ENCODE data around the gene TRPC4. TPM values are rescaled to one million over a fixed set of nuclear protein-coding genes. Genes with fewer than 3 reads are reported as not detected.
"Not testable (repeated sequence)": the region's sequence is repeated elsewhere in the genome, so short reads cannot be mapped to it uniquely, and the experiment has no call there.

The TRPC4 gene
- total RNA-seq, 1 donor, result 1.2 TPM

DNA sequence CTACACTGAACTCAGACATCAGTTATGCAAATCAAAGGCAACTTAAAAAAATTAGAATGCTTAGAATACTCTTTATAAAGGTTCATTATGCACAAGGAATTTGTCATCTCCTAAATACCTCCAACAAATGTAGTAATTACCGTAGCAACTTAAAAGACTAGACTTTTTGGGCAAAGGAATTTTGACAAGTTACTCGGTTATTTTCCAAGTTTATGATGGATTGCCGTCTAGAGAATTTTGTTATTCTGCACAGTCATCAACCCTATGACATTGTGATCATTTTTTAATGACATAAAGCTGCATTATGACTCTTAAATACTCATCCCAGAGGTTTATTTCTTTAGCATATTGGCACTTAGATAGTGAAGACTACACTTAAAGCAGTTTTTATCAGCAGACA lies 71.9 kb downstream of the TRPC4 start:
- no peak overlapping the region for H3K4me3 ChIP-seq (ENCODE audit: low read depth, low read length)
- TF ChIP-seq, protein P1, sequence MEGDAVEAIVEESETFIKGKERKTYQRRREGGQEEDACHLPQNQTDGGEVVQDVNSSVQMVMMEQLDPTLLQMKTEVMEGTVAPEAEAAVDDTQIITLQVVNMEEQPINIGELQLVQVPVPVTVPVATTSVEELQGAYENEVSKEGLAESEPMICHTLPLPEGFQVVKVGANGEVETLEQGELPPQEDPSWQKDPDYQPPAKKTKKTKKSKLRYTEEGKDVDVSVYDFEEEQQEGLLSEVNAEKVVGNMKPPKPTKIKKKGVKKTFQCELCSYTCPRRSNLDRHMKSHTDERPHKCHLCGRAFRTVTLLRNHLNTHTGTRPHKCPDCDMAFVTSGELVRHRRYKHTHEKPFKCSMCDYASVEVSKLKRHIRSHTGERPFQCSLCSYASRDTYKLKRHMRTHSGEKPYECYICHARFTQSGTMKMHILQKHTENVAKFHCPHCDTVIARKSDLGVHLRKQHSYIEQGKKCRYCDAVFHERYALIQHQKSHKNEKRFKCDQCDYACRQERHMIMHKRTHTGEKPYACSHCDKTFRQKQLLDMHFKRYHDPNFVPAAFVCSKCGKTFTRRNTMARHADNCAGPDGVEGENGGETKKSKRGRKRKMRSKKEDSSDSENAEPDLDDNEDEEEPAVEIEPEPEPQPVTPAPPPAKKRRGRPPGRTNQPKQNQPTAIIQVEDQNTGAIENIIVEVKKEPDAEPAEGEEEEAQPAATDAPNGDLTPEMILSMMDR (IDR thresholded peaks at IDR 0.05; ENCODE audit: insufficient read depth, low read length), result no peak
- DNase-seq (ENCODE audit: low read depth), result peak; percentile 21

- not testable (repeated sequence) for H3K4me3 ChIP-seq (ENCODE audit: low read depth, low read length); DNase-seq (ENCODE audit: low read depth)
Observed at GRCh38 chr13:37796795-37797194, 72.8 kb downstream of the TRPC4 start.

GRCh38 chr13:37795326-37795725 lies 74.2 kb downstream of the TRPC4 start:
- TF ChIP-seq, protein P1 (IDR thresholded peaks at IDR 0.05; ENCODE audit: insufficient read depth, low read length), result no peak
- H3K4me3 ChIP-seq (ENCODE audit: low read depth, low read length), result no peak overlapping the region
- DNase-seq (ENCODE audit: low read depth), result no peak

DNA sequence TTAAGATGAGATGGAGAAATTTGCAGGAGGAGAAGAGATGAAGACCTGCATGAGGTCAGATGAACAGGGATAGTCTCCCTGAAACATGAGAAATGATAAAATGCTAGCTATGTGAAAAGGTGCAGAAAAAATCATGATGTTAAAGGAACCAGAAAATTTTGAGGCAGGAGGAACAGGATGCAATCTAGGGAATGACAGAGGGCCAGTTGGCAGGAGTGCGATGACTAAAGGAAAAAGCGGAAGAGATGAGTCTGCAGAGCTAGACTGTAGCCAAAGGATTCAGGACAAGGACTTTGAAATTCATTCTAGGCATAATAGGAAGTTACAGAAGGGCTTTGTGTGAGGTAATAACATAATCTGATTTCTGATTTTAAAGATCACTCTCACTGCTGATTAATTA lies 77.9 kb downstream of the TRPC4 start:
- H3K4me3 ChIP-seq (ENCODE audit: low read depth, low read length), result no peak overlapping the region
- DNase-seq (ENCODE audit: low read depth), result peak; percentile 26
- TF ChIP-seq, protein P1 (IDR thresholded peaks at IDR 0.05; ENCODE audit: insufficient read depth, low read length), result no peak

DNA sequence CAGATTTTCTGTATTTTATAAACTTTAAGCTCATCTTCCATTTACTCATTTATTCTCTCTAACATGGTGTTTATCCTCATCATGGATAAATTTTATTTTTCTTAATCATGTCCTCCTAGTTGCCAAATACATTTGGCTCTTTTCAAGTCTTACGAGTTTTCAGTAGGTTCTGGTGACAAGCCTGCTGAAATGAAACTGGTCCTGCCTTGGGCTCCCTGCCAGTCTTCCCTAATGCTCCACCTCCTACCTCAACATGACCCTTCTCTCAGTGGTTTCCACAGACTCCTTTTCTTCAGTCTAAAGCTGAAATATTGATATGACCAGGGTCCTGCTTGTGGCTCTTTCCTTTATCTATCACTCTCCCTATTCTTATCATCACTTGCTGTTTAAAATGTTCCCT lies 81.2 kb downstream of the TRPC4 start:
- TF ChIP-seq, protein P1 (IDR thresholded peaks at IDR 0.05; ENCODE audit: insufficient read depth, low read length), result no peak
- no peak for DNase-seq (ENCODE audit: low read depth)
- no peak overlapping the region for H3K4me3 ChIP-seq (ENCODE audit: low read depth, low read length)

DNA sequence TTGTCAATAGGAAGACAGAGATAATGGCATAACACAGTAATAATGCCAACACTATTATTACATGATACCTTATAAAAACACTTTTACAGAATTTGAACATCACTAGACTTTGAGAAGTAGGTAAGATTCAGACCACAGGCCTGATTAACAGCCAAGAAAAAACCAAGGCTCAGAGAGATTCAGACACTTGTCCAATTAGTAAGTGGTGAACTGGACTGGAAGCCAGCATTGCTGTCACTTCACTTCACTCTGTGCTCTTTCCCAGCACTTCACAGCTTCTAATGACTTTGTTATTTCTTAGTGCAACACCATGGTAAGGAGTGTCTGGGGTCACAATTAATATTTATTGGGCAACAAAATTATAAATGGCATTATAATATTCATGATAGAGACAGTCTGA lies 91.9 kb downstream of the TRPC4 start:
- no peak overlapping the region for H3K4me3 ChIP-seq (ENCODE audit: low read depth, low read length)
- no peak for DNase-seq (ENCODE audit: low read depth)
- TF ChIP-seq, protein P1 (IDR thresholded peaks at IDR 0.05; ENCODE audit: insufficient read depth, low read length), result no peak

DNA sequence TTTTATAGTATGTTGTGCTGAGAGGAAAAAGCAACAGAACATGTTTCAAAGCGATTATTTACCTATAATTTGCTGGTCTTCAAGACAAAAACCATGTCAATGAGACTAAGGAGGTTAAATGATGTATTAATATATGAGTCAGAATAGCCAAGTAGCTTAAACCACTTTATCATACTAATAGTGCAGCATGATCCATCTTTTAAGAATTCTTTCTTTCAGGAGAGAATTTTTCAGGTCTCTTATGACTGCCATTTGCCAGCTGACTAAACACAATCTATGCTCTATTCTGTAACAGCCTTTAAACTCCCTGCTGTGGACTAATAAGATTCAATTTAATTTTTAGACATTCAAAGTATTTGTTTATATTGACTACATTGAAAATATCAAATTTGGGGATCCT lies 93.7 kb downstream of the TRPC4 start:
- peak; percentile 16 for DNase-seq (ENCODE audit: low read depth)
- H3K4me3 ChIP-seq (ENCODE audit: low read depth, low read length), result no peak overlapping the region
- TF ChIP-seq, protein P1 (IDR thresholded peaks at IDR 0.05; ENCODE audit: insufficient read depth, low read length), result no peak

All from fibroblast of the aortic adventitia (primary cell).